Mesenchymal stem cell (in vitro differentiated cells and primary cell): ENCODE results near the gene LAMTOR5.

ENCODE experiments used
- DNase-seq: peaks from one replicate; pipeline ENCODE4 v3.0.0-alpha.2; 2013
- H2AFZ ChIP-seq: one replicate; pipeline ENCODE4 v1.6.1; 2013; ENCODE audit warnings: low read depth, mild to moderate bottlenecking, control low read depth, inconsistent platforms, low read length, moderate library complexity
- H2AK5ac ChIP-seq: 2 replicates; pipeline ENCODE4 v1.6.1; 2013; ENCODE audit warnings: low read length, moderate library complexity, mild to moderate bottlenecking, inconsistent platforms; ENCODE audit not compliant: severe bottlenecking
- H2BK120ac ChIP-seq: one replicate; pipeline ENCODE4 v1.6.1; 2013; ENCODE audit warnings: low read depth, mild to moderate bottlenecking, inconsistent platforms, low read length, moderate library complexity
- H2BK12ac ChIP-seq, 2 experiments: one replicate each; pipeline ENCODE4 v1.6.1; 2013; ENCODE audit warnings: inconsistent platforms in 2 of 2, low read length in 2 of 2, mild to moderate bottlenecking in 2 of 2, moderate library complexity in 2 of 2, control low read depth in 1 of 2
- H2BK15ac ChIP-seq: one replicate; pipeline ENCODE4 v1.6.1; 2013; ENCODE audit warnings: mild to moderate bottlenecking, low read depth, inconsistent platforms; ENCODE audit not compliant: poor library complexity, severe bottlenecking
- H2BK5ac ChIP-seq: 2 replicates; pipeline ENCODE4 v1.6.1; 2013; ENCODE audit warnings: low read depth, mild to moderate bottlenecking, low read length, control low read depth, inconsistent platforms; ENCODE audit not compliant: poor library complexity, severe bottlenecking
- H3K14ac ChIP-seq, 2 experiments: one replicate each; pipeline ENCODE4 v1.6.1; 2013; ENCODE audit warnings: inconsistent platforms in 2 of 2, low read length in 2 of 2, control low read depth in 1 of 2, mild to moderate bottlenecking in 1 of 2, moderate library complexity in 1 of 2
- H3K18ac ChIP-seq, 2 experiments: one replicate each; pipeline ENCODE4 v1.6.1; 2013; ENCODE audit warnings: inconsistent platforms in 2 of 2, low read length in 2 of 2, control low read depth in 1 of 2, low read depth in 1 of 2, mild to moderate bottlenecking in 1 of 2
- H3K23ac ChIP-seq, 2 experiments: one replicate each; pipeline ENCODE4 v1.6.1; 2013; ENCODE audit warnings: inconsistent platforms in 2 of 2, low read length in 2 of 2, mild to moderate bottlenecking in 2 of 2, moderate library complexity in 2 of 2, control low read depth in 1 of 2
- H3K27ac ChIP-seq: 2 replicates; pipeline ENCODE4 v1.5.1; 2013; ENCODE audit warnings: mild to moderate bottlenecking, moderate library complexity, low read length, control low read depth, inconsistent platforms; ENCODE audit not compliant: poor library complexity, severe bottlenecking
- H3K27me3 ChIP-seq, 2 experiments: 2 replicates each; pipeline versions ENCODE4 v1.6.1 to v1.7.0; 2013; ENCODE audit warnings: low read length in 2 of 2, mild to moderate bottlenecking in 2 of 2, moderate library complexity in 2 of 2, control low read depth in 1 of 2, inconsistent platforms in 1 of 2; ENCODE audit not compliant: control insufficient read depth in 1 of 2, insufficient read depth in 1 of 2
- H3K36me3 ChIP-seq, 2 experiments: 2 replicates each; pipeline versions ENCODE4 v1.6.1 to v1.7.0; 2013; ENCODE audit warnings: low read length in 2 of 2, control low read depth in 1 of 2, inconsistent platforms in 1 of 2, low read depth in 1 of 2, mild to moderate bottlenecking in 1 of 2; ENCODE audit not compliant: insufficient read depth in 2 of 2, control insufficient read depth in 1 of 2
- H3K4ac ChIP-seq, 2 experiments: one replicate each; pipeline ENCODE4 v1.6.1; 2013; ENCODE audit warnings: inconsistent platforms in 2 of 2, low read length in 2 of 2, mild to moderate bottlenecking in 2 of 2, moderate library complexity in 2 of 2, control low read depth in 1 of 2, low read depth in 1 of 2
- H3K4me1 ChIP-seq: 2 replicates; pipeline ENCODE4 v1.6.1; 2013; ENCODE audit warnings: low read depth, low read length, control low read depth; ENCODE audit not compliant: control insufficient read depth, insufficient read depth
- H3K4me2 ChIP-seq: 2 replicates; pipeline ENCODE4 v1.6.1; 2013; ENCODE audit warnings: low read length, mild to moderate bottlenecking, inconsistent platforms; ENCODE audit not compliant: poor library complexity, severe bottlenecking
- H3K4me3 ChIP-seq, 2 experiments: 2 replicates each; pipeline versions ENCODE4 v1.5.1 to v1.7.0; 2013; ENCODE audit warnings: low read length in 2 of 2, mild to moderate bottlenecking in 2 of 2, control low read depth in 1 of 2, low read depth in 1 of 2; ENCODE audit not compliant: insufficient read depth in 1 of 2
- H3K79me1 ChIP-seq: replicated peaks from 2 replicates; pipeline ENCODE4 v1.6.1; 2013; ENCODE audit warnings: mild to moderate bottlenecking, control low read depth, low read length, inconsistent platforms; ENCODE audit not compliant: poor library complexity, severe bottlenecking
- H3K9ac ChIP-seq: 2 replicates; pipeline ENCODE4 v1.7.0; 2013; ENCODE audit warnings: mild to moderate bottlenecking, low read length, moderate library complexity
- H3K9me3 ChIP-seq: 2 replicates; pipeline ENCODE4 v1.7.0; 2013; ENCODE audit warnings: mild to moderate bottlenecking, low read length; ENCODE audit not compliant: control insufficient read depth
- H4K8ac ChIP-seq: one replicate; pipeline ENCODE4 v1.6.1; 2013; ENCODE audit warnings: inconsistent platforms, mild to moderate bottlenecking, low read length, moderate library complexity
- H4K91ac ChIP-seq: one replicate; pipeline ENCODE4 v1.6.1; 2013; ENCODE audit warnings: mild to moderate bottlenecking, low read length, inconsistent platforms
- WGBS: methylation state at CpG from one replicate; pipeline ENCODE4 v1.1.7; 2013; ENCODE audit warnings: mixed read lengths; 5-methylcytosine and 5-hydroxymethylcytosine counted together

LAMTOR5 gene

DNA sequence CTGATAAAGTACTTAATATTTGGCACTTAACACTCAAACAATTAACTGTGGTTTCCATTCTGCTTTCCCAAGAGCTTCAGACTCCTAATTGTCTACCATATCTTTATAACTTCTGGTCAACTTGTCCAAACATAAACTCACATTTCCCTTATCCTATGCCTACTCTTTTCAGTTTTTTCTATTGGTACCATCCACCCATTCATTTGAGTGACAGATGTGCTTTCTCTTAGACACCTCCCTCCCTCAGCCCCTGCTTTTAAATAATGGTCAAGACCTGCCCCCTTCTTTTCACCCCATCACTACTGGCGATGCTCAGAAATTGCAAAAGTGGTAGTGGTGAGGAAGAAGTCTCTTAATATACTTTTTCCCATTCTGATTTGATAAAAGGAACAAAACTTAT lies 22.1 kb downstream of the LAMTOR5 start:
- H3K4ac ChIP-seq: no peak overlapping the region
- peaks cover 17% of the 10 kb centered on the region for H3K79me1 ChIP-seq
- no peaks in the 10 kb centered on the region for H3K9me3 ChIP-seq
- H2BK120ac ChIP-seq: no peak overlapping the region
- H3K18ac ChIP-seq: no peak overlapping the region
- H3K9ac ChIP-seq: no peak overlapping the region
- H2AK5ac ChIP-seq: no peak overlapping the region
- no peak overlapping the region for H2BK5ac ChIP-seq
- no peak overlapping the region for H4K8ac ChIP-seq
- no peak overlapping the region for H2AFZ ChIP-seq
- no peak overlapping the region for H2BK12ac ChIP-seq
- H3K4me2 ChIP-seq: no peak overlapping the region
- no peak for DNase-seq
- H3K23ac ChIP-seq: no peak overlapping the region
- no peak overlapping the region for H3K27ac ChIP-seq
- H3K14ac ChIP-seq: no peak overlapping the region
- WGBS: no CpG with 5 or more reads among the region's 1 CpG
- H3K4me1 ChIP-seq: peaks cover 3% of the 10 kb centered on the region
- H3K27me3 ChIP-seq: no peaks in the 10 kb centered on the region
- H3K36me3 ChIP-seq: peaks cover 7 to 38% of the 10 kb centered on the region in 2 experiments
- H2BK15ac ChIP-seq: no peak overlapping the region
- no peak overlapping the region for H4K91ac ChIP-seq
- no peak overlapping the region for H3K4me3 ChIP-seq

- Histone ChIP-seq H3K27me3 (no peaks in the 10 kb centered on the region), H2BK5ac (no peak overlapping the region), H3K4me2 (no peak overlapping the region), H2BK120ac (no peak overlapping the region), H3K23ac (no peak overlapping the region), H2AK5ac (no peak overlapping the region), H3K36me3 (peaks cover 9 to 42% of the 10 kb centered on the region in 2 experiments), H2AFZ (no peak overlapping the region), H3K9me3 (no peaks in the 10 kb centered on the region), H3K4me1 (peaks cover 1% of the 10 kb centered on the region), H4K91ac (no peak overlapping the region), H3K18ac (no peak overlapping the region), H2BK12ac (no peak overlapping the region), H4K8ac (no peak overlapping the region), H3K4me3 (no peak overlapping the region), H3K14ac (no peak overlapping the region), H2BK15ac (no peak overlapping the region), H3K27ac (no peak overlapping the region), H3K9ac (peak overlapping the region; percentile 84), H3K4ac (no peak overlapping the region), H3K79me1 (peaks cover 17% of the 10 kb centered on the region)
- DNase-seq: no peak
- WGBS: 97% methylated on average over 16 of the region's 19 CpGs
Measured at GRCh38 chr1:110384581-110385321, 22.7 kb downstream of the LAMTOR5 start.

GRCh38 chr1:110383251-110383990 lies 24.1 kb downstream of the LAMTOR5 start:
- H2BK12ac ChIP-seq: no peak overlapping the region
- no peak overlapping the region for H2AFZ ChIP-seq
- H4K8ac ChIP-seq: no peak overlapping the region
- no peak for DNase-seq
- no peak overlapping the region for H3K14ac ChIP-seq
- no peak overlapping the region for H2BK15ac ChIP-seq
- no peak overlapping the region for H2BK5ac ChIP-seq
- H3K4me2 ChIP-seq: no peak overlapping the region
- peaks cover 11 to 49% of the 10 kb centered on the region in 2 experiments for H3K36me3 ChIP-seq
- H3K4me3 ChIP-seq: peak overlapping the region in 1 of 2 experiments; percentile 34
- no peaks in the 10 kb centered on the region for H3K27me3 ChIP-seq
- no peak overlapping the region for H3K23ac ChIP-seq
- no peak overlapping the region for H2BK120ac ChIP-seq
- peaks cover 20% of the 10 kb centered on the region for H3K79me1 ChIP-seq
- H4K91ac ChIP-seq: no peak overlapping the region
- H3K27ac ChIP-seq: no peak overlapping the region
- 99% methylated on average over 4 of the region's 5 CpGs for WGBS
- no peaks in the 10 kb centered on the region for H3K9me3 ChIP-seq
- peaks cover 1% of the 10 kb centered on the region for H3K4me1 ChIP-seq
- no peak overlapping the region for H3K4ac ChIP-seq
- no peak overlapping the region for H3K18ac ChIP-seq
- peak overlapping the region; percentile 84 for H3K9ac ChIP-seq
- no peak overlapping the region for H2AK5ac ChIP-seq

GRCh38 chr1:110380672-110381283 lies 26.7 kb downstream of the LAMTOR5 start:
- Histone ChIP-seq H3K9me3 (no peaks in the 10 kb centered on the region), H2AK5ac (no peak overlapping the region), H4K8ac (no peak overlapping the region), H2BK15ac (no peak overlapping the region), H3K27ac (no peak overlapping the region), H3K14ac (no peak overlapping the region), H2BK12ac (no peak overlapping the region), H3K18ac (no peak overlapping the region), H3K79me1 (peaks cover 19% of the 10 kb centered on the region), H2AFZ (no peak overlapping the region), H3K4me3 (no peak overlapping the region), H4K91ac (no peak overlapping the region), H2BK120ac (no peak overlapping the region), H3K27me3 (no peaks in the 10 kb centered on the region), H3K9ac (peak overlapping the region; percentile 15), H3K4ac (no peak overlapping the region), H3K4me1 (peaks cover 1% of the 10 kb centered on the region), H2BK5ac (no peak overlapping the region), H3K4me2 (no peak overlapping the region), H3K36me3 (peaks cover 17 to 47% of the 10 kb centered on the region in 2 experiments), H3K23ac (no peak overlapping the region)
- 83% methylated on average over 7 of the region's 10 CpGs for WGBS
- DNase-seq: peak; percentile 88
